ENCODE data around the gene GPRC6A.
A peak's percentile ranks its signal among the peaks of the same experiment; 100 is the strongest.
"Not testable (repeated sequence)": the region's sequence is repeated elsewhere in the genome, so short reads cannot be mapped to it uniquely, and the experiment has no call there.

GPRC6A gene, protein sequence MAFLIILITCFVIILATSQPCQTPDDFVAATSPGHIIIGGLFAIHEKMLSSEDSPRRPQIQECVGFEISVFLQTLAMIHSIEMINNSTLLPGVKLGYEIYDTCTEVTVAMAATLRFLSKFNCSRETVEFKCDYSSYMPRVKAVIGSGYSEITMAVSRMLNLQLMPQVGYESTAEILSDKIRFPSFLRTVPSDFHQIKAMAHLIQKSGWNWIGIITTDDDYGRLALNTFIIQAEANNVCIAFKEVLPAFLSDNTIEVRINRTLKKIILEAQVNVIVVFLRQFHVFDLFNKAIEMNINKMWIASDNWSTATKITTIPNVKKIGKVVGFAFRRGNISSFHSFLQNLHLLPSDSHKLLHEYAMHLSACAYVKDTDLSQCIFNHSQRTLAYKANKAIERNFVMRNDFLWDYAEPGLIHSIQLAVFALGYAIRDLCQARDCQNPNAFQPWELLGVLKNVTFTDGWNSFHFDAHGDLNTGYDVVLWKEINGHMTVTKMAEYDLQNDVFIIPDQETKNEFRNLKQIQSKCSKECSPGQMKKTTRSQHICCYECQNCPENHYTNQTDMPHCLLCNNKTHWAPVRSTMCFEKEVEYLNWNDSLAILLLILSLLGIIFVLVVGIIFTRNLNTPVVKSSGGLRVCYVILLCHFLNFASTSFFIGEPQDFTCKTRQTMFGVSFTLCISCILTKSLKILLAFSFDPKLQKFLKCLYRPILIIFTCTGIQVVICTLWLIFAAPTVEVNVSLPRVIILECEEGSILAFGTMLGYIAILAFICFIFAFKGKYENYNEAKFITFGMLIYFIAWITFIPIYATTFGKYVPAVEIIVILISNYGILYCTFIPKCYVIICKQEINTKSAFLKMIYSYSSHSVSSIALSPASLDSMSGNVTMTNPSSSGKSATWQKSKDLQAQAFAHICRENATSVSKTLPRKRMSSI

GRCh38 chr6:116828983-116829382 lies at the start of gene GPRC6A:
TSS of gene GPRC6A (minus strand) at chr6:116829083. CDS start at chr6:116829013, 70 bp downstream.
- no peak for DNase-seq

DNA sequence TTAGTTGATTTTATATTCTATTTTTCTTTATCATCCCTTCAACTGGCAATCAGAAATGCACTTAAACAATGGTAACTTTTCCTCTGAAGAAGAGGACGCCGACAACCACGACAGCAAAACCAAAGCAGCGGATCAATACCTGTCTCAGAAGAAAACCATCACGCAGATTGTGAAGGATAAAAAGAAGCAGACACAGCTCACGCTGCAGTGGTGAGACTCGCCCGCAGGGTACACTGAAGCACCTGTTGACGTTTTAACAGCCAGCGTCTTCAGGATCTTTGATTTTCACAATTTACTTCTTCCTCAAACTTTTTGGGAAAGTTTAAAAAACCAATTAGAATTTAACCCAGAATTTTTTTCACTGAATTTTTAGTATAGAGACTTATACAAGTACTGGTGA lies 48.9 kb upstream of the GPRC6A start:
- DNase-seq, result no peak

GRCh38 chr6:116876635-116877611 lies 48.0 kb upstream of the GPRC6A start, which contains the start of gene RFX6:
TSS of gene RFX6 (plus strand) at chr6:116877242. CDS start at chr6:116877276, 34 bp downstream.
- no peak for DNase-seq

- no peak for DNase-seq
Observed at GRCh38 chr6:116876107-116876506, 47.2 kb upstream of the GPRC6A start.

DNA sequence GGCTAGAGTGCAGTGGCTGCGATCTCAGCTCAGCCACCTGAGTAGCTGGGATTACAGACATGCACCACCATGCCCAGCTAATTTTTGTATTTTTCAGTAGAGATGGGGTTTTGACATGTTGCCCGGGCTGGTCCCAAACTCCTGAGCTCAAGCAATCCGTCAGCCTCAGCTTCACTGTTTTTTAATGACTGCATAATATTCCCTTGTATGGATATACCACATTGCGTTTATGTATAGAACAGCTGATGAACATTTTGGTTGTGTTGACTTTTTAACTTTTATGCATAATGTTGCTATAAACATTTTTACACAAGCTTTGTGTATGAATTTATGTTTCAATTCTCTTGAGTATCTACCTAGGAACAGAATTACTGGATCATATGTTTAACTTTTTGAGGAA lies 43.9 kb upstream of the GPRC6A start:
- no peak for DNase-seq

DNA sequence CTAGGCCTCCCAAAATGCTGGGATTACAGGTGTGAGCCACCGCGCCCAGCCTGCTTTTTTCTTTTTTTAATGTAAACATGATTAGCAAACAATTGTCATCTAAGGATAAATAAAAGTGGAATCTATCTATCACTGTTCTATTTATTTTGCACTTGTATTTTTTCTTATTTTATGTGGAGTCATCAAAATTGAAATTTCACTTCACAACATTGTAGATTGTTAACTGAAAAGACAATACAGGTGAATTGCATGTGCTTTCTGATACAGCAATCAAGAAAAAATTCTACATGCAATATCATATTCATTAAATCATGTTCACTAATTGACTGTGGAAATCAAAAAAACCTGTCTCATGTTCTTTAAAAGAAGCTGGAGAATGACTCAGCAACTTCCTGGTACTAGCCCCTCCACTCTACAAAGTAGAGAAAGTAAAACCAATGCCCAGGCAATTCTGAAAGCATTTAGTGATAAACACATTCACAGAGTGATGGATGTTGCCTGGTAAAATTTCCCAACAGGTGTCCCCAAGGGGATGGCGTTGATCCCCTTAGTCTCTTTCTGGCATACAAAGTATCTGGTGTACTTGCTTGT lies 37.5 kb upstream of the GPRC6A start:
- no peak for DNase-seq

DNA sequence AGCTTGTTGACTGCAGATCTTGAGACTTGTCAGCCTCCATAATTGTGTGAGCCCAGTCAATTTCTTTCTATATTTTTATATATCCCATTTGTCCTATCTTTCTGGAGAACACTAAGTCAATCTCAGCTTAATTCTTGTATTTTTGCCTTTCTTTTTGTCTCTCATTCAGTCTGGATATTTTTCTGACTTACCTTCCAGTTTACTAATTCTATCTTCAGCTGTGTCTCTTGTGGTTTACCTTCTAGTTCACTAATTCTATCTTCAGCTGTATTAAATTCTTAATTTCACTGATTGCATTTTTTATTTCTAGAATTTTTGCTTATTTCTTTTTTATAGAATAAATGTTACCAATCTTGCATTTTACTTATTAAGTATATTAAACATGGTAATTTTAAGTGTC lies 30.4 kb upstream of the GPRC6A start:
- no peak for DNase-seq

GRCh38 chr6:116858060-116858459 lies 29.2 kb upstream of the GPRC6A start:
- no peak for DNase-seq

DNA sequence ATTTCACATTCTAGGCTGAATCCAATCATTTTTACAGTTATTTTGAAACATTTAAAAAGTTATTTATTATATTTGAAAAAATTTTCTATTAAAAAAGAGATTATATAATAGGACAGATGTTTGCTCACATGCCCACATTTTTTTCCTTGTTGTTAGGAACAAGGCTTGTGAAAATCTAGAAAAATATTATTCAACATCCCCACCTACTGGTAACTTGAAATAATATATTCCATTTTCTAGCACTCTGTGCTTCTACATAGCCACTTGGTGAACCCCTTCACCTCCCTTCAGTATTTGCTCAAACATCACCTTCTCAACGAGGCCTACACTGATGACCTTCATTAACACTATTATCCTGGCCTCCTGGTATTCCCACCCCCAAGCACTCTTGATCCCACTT lies 18.3 kb upstream of the GPRC6A start:
- DNase-seq, result peak; percentile 10

DNA sequence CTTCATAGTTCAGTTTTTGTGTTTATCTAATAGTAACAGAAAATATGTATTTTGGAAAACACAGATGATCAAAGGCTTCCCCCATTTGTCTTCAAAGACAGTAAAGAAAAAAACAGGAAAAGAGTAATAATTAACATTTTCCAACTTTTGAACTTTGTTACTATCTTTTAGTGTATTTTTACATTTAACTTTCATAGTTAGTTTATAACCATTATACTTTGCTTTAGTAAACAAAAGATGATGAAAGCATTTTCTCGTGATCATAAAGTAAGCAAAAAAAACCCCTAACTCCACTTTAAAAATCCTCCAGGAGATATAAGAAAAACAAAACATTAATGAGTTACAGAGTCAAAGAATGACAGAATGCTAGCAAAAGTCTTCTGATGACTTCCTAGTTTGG lies 13.6 kb upstream of the GPRC6A start:
- no peak for DNase-seq

DNA sequence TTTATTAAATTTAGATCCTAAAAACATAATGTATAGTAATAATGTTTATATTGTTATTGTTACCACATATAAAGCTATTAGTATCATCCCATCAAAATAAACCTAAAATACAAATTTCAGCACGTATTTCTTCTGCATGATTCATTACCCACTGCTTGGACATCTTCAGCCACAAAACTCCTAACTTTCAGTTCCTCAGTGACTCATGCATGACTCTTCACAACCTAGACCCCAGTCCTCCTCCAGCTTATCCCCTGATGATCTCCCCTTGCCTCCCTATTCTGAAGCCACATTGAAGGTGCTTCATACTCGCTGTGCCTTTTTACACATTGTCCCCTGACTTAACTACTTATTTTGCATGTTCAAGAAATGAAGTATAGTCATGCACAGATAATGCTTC lies 11.2 kb upstream of the GPRC6A start:
- DNase-seq, result no peak

GRCh38 chr6:116836606-116837342 lies 7.9 kb upstream of the GPRC6A start:
- DNase-seq, result no peak

DNA sequence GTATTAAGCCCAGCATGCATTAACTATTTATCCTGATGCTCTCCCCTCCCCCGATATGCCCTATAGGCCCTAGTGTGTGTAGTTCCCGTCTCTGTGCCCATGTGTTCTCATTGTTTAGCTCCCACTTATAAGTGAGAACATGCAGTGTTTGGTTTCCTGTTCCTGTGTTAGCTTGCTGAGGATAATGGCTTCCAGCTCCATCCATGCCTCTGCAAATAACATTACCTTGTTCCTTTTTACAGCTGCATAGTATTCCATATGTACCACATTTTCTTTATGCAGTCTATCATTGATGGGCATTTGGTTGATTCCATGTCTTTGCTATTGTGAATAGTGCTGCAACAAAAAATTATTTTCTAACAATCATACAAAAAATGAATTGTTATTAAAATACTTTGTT lies 5.6 kb upstream of the GPRC6A start:
- DNase-seq, result not testable (repeated sequence)

DNA sequence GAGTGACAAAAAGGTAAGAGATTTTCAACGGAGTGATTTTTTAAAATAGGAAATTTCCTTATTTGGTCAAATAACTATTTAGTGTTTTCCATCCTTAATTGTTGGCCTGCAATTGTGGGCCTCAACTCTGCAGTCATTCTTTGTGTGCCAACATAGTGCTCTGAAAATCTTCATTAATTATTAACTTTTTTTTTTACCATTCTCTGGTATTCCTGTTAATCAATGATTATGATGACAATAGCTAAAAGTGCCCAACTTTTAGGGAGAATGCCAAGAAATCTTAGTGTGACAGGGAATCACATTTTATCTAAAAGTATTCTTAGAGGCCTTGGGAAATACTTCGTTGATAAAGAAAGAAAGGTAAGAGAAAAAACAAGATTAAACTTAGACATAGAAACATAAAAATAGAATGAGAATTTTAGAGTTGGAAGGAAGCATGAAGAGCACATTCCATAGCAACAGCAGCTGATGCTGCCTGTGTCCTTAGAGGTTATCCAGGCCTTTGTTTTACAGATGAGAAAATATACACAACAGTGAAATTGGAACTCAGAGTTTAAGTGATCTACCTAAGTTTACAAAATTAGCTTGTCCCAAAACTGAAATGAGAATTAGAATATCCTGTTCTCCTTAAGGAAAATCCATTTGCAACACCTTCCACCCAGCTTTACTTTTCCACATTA lies 1.2 kb downstream of the GPRC6A start:
- no peak for DNase-seq

DNA sequence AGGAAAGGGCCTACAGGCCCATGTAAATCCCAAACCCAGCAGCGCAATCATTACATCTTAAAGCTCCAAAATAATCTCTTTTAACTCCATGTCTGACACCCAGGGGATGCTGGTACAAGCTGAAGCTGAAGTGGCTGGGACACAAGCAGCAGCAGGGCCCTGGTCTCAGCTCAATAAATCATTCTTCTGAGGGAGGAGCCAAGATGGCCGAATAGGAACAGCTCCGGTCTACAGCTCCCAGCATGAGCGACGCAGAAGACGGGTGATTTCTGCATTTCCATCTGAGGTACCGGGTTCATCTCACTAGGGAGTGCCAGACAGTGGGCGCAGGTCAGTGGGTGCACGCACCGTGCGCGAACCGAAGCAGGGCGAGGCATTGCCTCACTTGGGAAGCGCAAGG lies 12.5 kb downstream of the GPRC6A start:
- DNase-seq, result not testable (repeated sequence)

GRCh38 chr6:116812051-116812650 lies 16.7 kb downstream of the GPRC6A start:
- DNase-seq, result no peak

DNA sequence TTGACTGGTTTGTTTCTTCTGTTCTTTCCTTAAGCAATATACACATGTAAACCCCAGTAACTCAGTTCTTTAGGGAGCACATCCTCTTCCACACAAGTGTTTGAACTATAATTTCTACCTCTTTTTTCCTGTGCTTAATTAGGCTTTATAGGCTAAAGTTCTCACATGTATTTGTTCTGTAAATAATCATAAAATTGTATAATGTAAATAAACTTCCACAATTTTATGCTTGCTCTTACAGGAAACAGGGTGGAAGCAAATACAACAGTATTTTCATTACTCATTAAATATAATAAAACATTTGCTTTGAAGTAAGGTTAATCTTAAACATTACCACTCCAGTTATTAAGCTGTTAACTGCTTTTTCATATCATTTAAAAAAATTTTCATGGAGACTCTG lies 26.9 kb downstream of the GPRC6A start:
- no peak for DNase-seq

DNA sequence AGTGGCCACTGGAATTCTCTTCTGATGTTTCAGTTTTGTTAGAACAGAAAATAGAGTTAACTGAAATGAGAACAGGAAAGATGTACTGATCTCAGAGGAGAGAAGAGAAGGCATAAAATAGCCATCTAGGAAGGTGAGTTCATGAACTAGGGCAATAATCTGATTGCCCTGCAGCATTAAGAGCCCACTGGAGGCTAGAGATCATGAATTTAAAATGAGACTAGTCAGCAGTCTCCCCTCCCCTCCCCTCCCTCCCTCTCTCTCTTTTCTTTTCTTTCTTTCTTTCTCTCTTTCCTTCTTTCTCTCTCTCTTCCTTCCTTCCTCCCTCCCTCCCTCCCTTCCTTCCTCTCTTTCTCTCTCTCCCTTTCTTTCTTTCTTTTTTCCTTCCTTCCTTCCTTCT lies 28.9 kb downstream of the GPRC6A start:
- DNase-seq, result no peak

DNA sequence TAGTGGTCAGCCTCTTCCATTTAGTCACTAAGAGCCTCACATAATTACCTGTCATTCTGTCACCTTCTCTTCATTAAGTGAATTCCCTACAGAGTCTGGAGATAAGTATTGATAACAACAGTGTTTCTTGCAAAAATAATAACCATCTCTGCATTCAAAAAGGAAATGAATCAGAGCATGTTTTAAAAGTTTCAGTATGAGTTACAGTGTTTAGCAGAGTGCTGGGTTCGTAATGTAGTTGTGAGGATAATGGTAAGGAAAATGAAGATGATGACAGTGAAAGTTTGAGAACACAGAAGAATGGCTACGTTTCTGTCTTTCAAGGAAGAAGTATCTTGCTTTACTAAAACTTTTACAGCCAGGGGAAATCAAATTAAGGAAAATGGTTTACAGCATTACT lies 31.3 kb downstream of the GPRC6A start:
- DNase-seq, result no peak

GRCh38 chr6:116793224-116793623 lies 35.7 kb downstream of the GPRC6A start:
- no peak for DNase-seq

Measured in NCI-H1092 treated with DMSO at 0.1 percent for 48 hours (cell line).